Ecto neural progenitor cell (in vitro differentiated cells): Measurements from ENCODE around the gene GABBR2.
A peak's percentile ranks its signal among the peaks of the same experiment; 100 is the strongest.

ENCODE experiments used
- DNase-seq: peaks from one replicate; pipeline ENCODE4 v3.0.0-alpha.2; 2018; ENCODE audit warnings: low spot score

GABBR2 gene

DNA sequence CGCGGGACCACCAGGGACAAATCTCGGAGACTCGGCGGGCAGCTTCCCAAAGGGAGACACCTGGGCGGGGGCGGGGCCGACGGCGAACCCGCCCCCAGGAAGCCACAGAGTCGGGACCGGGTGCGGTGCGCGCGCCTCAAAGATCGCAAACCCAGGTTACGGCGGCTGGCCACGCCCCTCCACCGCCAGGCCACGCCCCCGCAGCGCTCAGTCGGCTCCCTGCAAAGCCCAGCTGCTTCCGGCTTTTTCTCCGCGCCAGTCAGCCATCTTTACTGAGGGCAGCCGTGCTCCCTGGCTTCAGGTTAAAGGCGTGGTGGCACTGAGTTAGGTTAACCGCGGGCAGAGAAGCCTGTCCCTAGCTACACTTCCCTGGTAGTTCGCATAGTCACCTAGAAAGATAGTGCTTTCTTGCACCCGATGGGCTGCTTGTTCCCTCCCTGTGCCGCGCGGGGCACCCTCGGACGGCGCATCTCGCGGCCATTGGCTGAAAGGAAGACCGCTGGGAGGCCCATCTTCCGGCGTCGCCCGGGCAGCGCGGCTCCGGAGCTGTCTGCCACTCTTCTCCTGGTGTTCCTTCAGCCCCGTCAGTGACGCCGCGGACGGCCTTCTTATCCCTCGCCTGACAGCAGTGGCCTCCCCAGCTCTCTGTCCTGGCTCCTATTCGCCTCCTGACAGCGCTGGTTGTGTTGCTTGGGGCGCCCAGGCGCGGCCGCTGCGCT lies 453.0 kb downstream of the GABBR2 start, which contains the start of gene TBC1D2:
Gene TBC1D2, minus strand, starts transcription at position 72 of the 719 bp plus-strand sequence. CDS start 108 bp downstream, outside the sequence.
- peak; percentile 97 for DNase-seq

DNA sequence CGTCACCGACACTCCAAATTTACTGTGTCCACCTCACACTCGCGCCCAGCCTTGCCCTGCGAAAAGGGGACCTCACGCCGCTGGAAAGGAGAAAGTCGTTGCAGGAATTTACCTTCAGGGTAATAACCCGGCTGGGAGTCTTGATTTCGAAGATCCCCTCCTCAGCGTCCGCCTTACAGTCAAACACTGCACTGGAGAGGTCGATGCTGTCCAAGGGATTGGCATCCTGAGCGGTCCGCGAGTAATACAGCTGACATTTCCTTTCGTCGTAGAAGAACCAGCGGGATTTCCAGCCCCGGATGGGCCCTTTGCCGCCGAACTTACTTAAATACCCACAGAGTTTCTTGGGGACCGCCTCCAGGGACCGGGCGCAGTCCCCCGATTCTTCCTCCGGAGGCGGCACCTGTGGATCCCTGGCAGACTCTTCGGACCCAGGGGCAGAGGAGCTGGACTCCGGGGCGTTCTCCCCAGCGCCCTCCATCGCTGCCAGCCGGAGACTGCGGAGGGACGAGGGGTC lies 453.6 kb downstream of the GABBR2 start:
- DNase-seq = peak; percentile 53

DNA sequence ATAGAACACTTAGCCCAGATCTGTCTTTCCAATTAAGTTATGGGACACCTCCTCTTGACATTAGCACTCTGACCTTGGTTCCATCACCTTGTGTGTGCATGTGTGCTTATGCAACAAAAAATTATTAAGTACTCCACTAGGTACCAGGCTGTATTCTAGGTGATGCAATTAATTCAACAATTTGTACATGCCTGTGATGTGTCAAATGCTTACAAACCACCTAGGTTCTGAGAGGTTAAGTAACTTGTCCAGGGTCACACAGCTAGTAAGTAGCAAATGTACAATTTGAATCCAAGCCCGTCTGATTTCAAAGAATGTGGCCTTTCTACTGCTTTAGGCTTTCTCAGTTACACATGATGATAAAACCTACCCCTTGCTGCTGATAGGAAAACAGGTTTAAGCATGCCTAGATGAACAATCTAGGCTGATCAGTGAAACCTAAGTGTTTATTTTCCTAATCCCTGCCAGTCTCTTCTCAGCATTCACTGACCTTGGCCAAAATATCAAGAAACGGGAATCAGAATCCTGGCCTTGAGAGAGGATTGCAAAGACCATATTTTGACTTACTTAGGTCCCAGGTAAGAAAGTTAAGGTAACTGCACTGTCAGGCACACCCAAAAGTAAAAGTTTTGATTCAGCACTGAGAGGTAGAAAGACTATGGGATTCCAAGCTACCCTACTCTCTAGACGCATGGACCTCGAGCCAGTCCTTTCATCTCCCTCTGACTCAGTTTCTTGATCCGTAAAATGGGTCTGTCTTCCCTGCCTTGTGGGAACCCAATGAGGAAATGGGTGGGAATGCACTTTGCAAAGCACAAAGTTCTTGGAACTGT lies 454.3 kb downstream of the GABBR2 start:
- DNase-seq = no peak

DNA sequence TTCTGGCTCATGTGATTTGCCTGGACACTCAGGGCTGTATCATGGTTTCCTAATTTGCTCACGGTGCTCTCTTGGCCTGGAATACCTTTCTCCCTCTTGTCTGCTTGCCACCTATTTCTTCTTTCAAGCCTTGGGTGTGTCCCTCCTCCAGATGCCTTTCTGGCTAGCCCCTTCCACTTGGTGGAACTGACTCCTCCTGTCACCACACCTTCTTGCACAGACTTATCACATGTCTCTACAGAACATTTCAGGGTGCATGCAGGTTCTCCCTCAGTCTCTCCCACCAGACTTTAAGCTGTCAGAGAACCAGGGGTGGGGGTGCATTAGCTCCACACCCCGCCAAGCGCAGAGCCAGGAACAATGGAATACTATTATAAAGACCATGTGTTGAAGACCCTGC lies 455.2 kb downstream of the GABBR2 start:
- no peak for DNase-seq

DNA sequence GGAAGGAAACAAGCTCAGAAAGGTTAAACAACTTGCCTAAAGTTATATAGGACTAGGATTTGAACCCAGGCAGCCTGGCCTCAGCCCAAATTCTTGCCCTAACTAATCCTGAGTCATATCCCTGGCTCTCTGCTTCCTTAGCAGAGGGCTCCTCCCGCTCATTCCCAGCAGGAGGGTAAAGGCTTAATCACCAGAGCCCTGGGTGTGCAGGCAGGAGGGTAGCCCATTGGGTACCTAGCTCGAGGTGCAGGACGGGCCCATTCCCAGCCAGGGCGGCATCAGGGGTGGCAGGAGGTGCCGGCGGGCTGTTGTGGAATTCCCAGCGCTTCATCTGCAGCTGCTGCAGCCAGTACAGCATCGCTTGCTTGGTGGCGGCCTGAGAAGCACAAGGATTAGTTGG lies 457.2 kb downstream of the GABBR2 start:
- no peak for DNase-seq

DNA sequence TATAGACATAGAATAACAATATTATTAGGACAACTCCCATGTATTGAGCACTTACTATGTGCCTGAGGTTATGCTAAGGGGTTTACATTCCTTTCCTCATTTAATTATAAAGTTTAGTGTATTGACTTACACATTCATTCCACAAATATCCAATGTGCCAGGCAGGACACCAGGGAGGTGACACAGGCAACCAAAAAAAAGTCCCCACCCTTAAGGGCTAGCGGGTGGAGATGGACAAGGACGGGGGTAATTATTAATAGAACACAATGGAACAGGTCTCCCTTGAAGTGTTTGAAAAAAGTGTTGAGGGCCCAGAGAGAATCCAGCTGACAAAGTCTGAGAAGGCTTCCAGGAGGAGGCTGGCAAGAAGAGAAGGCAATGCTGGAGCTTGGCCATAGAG lies 459.0 kb downstream of the GABBR2 start:
- no peak for DNase-seq

DNA sequence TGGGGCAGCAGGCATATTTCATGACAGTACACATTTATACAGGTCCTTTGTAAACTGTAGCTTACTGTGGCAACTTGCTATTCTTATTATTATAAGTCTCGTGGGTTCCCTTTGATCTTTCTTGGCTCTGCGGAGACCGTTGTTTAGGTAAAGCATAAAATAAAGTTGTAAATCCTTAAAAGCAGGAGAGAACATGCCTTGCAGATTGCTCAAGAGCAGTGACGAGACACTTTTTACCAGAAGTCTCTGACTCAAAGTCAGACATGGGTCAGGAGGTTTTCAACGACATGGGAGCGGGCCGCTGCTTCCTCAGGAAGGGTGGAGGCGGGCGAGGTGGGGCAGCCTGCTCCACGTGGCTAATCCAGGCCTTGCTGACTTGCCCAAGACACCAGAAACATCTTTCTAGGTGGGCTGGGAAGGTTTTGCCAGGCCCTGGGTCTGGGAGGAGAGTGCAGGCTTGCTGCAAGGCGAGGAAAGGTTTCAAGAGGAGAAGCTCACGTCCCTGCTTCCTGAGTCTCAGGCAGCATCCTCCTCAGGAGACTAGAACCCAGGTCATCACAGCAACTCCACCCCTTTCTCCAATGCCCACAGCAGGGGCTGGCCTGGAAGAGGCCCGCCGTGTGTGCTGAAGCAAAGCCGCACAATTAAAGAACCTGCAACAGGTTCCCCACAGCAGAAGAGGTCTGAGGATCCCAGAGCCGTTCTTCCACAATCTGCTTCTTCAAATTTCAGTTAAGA lies 459.8 kb downstream of the GABBR2 start:
- no peak for DNase-seq

DNA sequence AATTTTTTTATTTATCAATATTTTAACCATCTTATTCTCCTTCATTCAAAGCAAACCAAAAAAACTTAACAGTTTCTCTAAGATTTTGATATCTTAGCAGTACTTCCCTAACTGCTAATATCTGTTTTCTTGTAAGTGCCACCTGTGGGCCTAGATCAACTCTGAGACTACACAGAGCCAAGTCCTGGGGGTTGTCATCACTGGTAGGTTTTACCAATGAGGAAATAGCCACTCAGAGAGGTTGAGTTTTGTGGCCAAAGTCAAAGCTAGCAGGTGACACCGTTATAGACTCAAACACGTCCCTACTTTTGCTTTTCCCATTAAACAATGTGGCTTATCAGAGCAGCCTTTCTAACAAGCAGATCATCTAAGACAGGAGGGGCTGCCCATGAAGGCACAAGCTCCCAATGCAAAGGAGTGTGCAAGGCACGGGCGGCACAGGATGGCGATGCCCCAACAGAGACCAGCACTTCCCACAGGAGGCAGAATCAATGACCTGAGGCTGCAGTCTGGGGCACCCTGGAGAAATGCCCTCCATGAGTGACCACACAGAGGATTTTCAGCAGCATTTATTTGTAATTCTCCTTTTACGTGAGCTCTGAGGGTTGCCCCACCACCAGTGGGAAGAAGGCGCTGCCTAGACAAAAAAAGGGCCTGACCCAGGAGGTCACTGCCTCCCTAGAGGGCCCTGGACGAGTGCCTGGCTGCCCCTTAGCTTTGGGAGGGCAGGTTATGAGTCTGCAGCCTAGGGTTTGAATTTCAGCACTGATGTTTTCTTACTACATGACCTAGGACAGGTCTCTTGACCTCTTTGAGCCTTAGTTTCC lies 460.7 kb downstream of the GABBR2 start:
- no peak for DNase-seq

DNA sequence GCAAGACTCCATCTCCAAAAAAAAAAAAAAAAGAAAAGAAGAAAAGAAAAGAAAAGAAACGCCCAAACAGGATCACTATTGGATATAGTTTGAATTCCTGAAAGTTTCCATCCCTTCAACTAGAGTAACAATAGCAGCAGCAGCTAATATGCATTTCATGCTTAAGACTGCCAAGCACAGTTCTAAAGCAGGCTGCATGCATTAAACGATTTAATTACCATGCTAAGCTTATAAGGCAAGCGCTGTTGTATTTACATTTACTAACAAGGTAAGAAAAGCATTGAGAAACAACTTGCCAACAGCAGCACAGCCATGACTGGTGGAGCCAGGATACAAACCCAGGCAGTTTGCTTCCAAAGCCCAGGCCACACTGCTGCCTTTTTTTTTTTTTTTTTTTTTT lies 466.3 kb downstream of the GABBR2 start:
- no peak for DNase-seq

DNA sequence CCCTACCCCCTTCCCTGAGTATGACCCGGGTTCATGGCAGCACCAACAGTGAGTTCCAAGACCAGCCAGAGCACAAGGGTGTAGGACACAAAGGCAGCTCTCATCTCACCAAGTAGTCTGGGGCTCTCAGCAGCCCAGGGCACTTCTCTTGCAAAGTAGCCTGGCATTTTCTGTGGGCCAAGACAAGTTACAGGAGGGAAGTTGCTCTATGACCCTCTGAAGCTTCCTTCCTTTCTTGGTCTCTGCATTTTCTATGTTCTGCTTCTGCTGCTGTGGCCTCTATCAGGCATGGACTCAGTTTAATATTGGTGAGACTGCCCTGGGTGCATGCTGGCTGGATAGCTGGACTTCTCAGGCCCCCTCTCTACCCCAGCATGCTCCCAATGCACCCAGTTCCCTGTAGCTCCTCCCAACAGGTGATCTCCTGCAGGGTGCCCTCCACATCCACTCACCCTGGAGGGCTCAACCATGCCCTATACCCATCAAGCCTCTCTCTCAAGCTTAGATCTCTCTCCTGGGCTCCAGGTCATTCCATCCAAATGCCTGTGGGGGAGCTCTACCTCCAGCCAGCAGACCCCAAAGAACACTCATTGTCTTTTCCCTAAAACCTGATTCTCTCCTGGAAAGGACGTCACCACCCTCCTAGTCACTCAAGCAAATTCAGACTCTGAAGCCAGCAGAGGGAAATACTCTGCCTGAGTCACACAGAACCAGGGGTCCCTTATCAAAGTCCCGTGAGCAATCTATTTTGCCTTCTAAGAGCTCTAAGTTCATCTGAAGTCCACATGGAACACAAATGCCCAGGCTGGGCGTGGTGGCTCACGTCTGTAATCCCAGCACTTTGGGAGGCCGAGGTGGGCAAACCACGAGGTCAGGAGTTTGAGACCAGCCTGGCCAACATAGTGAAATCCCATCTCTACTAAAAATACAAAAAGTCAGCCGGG lies 467.1 kb downstream of the GABBR2 start:
- no peak for DNase-seq

DNA sequence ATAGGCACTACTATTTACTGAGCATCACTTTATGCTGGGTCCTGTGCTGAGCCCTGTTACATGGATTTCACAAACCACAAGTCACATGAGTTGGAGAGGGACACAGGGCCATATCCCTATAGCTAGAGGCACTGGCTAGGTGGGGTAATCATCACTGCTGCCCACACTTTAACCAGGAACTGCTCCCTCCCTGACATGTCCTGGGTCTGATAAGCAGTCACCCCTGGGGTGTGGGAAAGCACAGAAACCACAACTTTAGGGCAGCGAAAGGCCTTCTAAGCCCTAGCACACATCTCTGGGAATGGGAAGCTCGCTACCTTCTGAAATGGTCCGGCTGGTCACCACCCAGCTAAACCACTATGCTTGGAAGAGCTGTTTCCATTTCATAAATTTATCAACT lies 468.3 kb downstream of the GABBR2 start:
- DNase-seq = no peak
